Muscle of back (tissue), 11 donors: ENCODE measurements around the gene UBA3. TPM values are rescaled to one million over a fixed set of nuclear protein-coding genes. Genes with fewer than 3 reads are reported as not detected.
A peak's percentile ranks its signal among the peaks of the same experiment; 100 is the strongest.

Source experiments
- DNase-seq, 3 donors: peaks; one replicate each; pipeline versions ENCODE4 v3.0.0 to v3.0.0-alpha.2; 2013
- polyA plus RNA-seq, 10 donors: library from polyadenylated mRNA; unstranded; fragments of 120-200 nt; gene quantifications; one replicate each; pipeline ENCODE4 v1.2.1, GENCODE V29; 2013; ENCODE audit not compliant: insufficient read length in 10 of 10

Gene UBA3
- polyA plus RNA-seq, 10 donors = 41.4 to 58.5 (median 50.0) TPM

GRCh38 chr3:69013253-69014021, 66.7 kb downstream of the UBA3 start, which contains the start of gene EOGT:
Gene EOGT, minus strand, starts transcription at chr3:69013684. Its CDS starts 3,838 bp downstream, at chr3:69009846.
- DNase-seq = peak; percentile 81 to 94 (median 85)

GRCh38 chr3:69012800-69013252, 67.3 kb downstream of the UBA3 start:
- peak; percentile 34 to 81 (median 67) for DNase-seq

- DNase-seq = peak in 2 of 3 donors; percentile 36 to 69
Observed at GRCh38 chr3:69012100-69012799, 67.9 kb downstream of the UBA3 start.

- DNase-seq = no peak
Observed at GRCh38 chr3:69011096-69011730, 69.0 kb downstream of the UBA3 start.

GRCh38 chr3:69009559-69010410, 70.4 kb downstream of the UBA3 start:
- DNase-seq = peak; percentile 38 to 55 (median 48)

GRCh38 chr3:69008980-69009379, 71.2 kb downstream of the UBA3 start:
- no peak for DNase-seq

GRCh38 chr3:69005791-69006482, 74.2 kb downstream of the UBA3 start:
- DNase-seq = no peak

GRCh38 chr3:69005071-69005790, 74.9 kb downstream of the UBA3 start:
- DNase-seq = peak in 1 of 3 donors; percentile 49

Other genes starting within 250 kb of the UBA3 start
- gene TAFA4, start 147.8 kb downstream of the UBA3 start, polyA plus RNA-seq = 1 to 10 TPM in 4 of 10 donors, under 1 TPM in 6; 0.09 to 1.7 (median 0.74) TPM
- 10 to 100 TPM; 12.9 to 26.6 (median 19.9) TPM for gene EOGT, start 66.7 kb downstream of the UBA3 start, polyA plus RNA-seq
- gene TMF1, start 28.0 kb downstream of the UBA3 start, polyA plus RNA-seq = 10 to 100 TPM; 19.1 to 31.6 (median 27.0) TPM
- 100 to 1,000 TPM in 9 of 10 donors, 10 to 100 TPM in 1; 96.4 to 139 (median 128) TPM for gene ARL6IP5, start 4.6 kb upstream of the UBA3 start, polyA plus RNA-seq
- 100 to 1,000 TPM in 9 of 10 donors, 10 to 100 TPM in 1; 74.6 to 196 (median 135) TPM for gene LMOD3, start 42.2 kb upstream of the UBA3 start, polyA plus RNA-seq